Fibroblast of gingiva (primary cell): ENCODE measurements around the gene TRIM17.

Experiments used
- DNase-seq: peaks from one replicate; pipeline ENCODE4 v3.0.0-alpha.2; 2011; ENCODE audit warnings: low read depth

The TRIM17 gene

GRCh38 chr1:228417061-228417460, 400 bp upstream of the TRIM17 start:
- DNase-seq, result no peak

GRCh38 chr1:228415853-228416216, 826 bp downstream of the TRIM17 start:
- DNase-seq, result no peak

GRCh38 chr1:228415221-228415620, 1.4 kb downstream of the TRIM17 start:
- DNase-seq, result no peak

DNA sequence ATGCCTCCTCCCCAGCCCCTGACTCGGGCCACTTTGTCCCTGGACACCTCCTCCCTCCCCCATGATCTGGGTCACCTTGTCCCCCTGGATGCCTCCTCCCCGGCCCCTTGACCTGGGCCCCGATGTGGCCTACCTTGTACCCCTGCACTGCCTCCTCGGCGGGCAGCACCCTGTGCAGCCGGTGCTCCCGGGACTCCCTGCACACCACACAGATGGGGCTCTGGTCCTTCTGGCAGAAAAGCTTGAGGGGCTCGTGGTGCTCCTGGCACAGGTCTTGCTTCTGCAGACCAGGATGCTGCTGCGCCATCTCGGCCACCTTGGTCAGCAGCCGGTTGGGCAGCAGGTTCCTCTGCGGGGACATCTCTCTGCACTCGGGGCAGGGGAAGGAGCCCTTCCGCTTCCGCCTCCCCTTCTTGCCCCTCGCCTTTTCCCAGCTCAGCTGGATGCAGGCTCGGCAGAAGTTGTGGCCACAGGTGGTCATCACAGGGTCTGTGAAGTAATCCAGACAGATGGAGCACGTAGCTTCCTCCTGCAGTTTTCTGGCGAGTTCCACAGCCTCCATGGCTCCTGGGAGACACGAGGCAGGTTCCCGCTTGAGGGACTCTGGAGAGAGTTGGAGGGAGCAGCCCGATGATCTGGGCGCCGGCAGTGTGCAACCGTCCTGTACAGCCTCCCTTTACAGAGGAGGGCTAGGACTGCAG, 2.0 kb downstream of the TRIM17 start:
- DNase-seq, result no peak

- no peak for DNase-seq
These were observed 3.2 kb downstream of the TRIM17 start for GRCh38 chr1:228413241-228414010.

DNA sequence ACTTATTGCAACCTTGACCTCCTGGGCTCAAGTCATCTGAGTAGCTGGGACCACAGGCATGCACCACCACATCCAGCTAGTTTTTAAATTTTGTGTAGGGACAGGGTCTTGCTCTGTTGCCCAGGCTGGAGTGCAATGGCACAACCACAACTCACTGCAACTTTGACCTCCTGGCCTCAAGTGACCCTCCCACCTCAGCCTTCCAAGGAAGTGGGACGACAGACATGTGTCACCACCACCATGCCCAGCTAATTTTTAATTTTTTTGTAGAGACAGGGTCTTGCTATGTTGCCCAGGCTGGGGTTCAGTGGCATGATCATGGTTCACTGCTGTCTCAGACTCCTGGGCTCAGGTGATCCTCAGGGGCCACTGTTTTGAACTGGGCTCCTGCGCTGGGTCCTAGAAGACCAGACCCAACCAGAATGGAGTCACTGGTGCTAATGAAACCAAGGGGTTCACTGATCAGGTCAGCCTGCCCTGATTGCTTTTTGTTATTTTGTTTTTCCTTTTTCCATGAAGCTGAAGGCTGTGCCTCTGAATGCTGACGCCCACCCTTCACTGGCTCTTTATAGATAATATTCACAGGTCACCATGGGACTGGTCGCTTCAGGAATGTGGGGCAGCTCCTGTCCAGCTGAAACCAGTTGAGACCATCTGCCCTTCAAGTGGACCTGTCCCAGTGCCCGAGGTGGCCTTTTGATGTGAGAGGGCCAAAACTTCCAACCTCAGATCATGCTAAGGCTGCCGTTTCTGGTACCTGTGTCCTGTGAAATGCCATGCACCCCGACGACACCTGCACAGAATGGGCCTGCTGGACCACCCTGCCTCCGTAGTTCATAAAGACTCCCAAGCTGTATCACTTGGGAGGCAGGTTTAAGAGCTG, 4.9 kb downstream of the TRIM17 start:
- DNase-seq, result no peak

GRCh38 chr1:228411121-228411520, 5.5 kb downstream of the TRIM17 start:
- DNase-seq, result no peak

DNA sequence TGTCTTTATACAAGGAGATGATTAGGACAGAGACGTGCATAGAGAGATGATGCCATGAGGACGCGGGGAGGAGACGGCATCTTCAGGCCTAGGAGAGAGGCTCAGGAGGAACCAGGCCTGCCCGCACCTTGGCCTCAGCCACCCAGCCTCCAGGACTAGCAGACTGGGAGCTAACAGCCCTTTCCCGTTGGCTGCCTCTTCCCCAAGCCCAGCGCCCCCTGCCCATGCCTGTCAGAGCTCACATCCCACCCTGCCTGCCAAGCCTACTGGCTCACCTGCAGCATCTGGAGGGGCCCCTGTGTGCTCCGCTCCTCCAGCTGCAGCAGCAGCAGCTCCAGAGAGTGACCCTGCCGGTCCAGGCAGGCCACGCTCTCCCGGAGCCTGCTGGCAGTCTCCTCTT, 6.0 kb downstream of the TRIM17 start:
- no peak for DNase-seq

DNA sequence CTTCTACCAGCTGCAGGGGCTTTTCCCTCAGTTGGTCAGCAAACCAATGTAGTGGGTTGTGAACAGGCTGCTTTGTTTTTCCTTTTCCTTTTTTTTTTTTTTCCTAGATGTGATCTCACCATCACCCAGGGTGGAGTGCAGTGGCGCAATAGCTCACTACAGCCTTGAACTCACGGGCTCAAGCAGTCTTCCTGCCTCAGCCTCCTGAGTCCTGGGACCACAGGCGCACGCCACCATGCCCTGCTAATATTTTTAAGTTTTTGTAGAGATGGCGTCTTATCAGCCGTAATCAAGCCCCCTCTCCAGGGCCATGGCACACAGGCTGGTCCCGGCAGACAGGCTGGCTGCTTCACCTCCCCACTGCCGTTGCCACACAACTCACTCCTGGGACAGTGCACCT, 6.6 kb downstream of the TRIM17 start:
- peak; percentile 38 for DNase-seq

DNA sequence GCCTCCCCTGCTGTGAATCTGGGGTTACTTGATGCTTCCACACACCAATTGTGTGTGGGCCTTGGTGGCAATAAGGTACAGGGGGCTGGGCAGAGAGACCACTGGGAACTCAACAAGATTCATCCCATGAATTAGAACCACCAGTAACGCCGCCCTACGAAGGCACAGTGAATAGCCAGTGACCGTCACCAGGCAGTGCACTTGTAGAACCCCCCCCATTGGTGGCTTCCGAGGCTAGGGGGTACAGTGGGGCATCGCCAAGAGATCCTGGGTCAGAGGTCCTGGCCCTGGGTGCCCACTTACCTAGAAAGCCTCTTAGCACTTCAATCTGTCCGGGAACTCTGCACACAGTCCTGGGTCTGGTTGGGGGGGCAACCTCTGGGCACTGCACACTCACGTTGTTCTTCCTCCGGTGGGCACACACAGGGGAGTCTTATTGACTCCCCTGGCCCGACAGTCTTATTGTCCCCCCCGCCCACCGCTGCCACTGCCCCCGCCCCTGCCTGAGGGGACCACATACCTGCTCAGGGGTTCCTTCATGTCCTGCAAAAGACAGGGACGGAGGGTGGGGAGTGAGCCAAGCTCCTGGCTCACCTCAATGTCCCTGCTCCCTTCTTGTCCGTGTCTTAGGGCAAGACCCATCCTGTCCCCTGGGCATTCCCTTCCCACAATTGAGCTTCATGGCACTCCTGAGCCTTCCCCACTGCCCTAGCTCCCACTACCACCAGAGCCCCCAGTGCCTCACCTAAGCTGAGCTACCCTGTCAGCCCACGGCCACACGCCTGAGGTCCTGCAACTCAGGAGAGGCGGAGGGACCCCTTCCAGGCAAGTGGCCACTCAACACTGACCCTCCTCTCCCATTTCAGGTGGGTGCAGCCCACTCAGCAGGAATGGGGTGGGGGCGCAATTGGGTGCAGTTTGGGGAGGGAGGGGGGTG, 7.5 kb downstream of the TRIM17 start:
- no peak for DNase-seq

GRCh38 chr1:228408041-228408868, 8.4 kb downstream of the TRIM17 start:
- no peak for DNase-seq

- DNase-seq, result no peak
These were observed 9.3 kb downstream of the TRIM17 start for GRCh38 chr1:228407106-228408040.

DNA sequence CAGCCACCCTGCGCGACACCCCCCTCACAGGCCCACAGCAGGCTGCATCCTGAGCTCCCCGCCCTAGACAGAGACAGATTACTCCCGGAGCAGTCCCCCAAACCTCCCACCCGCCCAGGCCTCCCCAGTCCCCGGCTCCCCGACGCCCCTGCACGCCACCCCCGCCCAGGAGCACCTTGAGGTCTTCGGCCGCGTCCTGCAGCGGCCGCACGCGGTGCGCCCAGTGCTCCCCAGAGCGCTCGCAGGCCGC, 10.8 kb downstream of the TRIM17 start:
- DNase-seq, result no peak

- DNase-seq, result no peak
These were observed 11.3 kb downstream of the TRIM17 start for GRCh38 chr1:228405200-228405978.

- no peak for DNase-seq
These were observed 12.4 kb downstream of the TRIM17 start for GRCh38 chr1:228404107-228404720.

DNA sequence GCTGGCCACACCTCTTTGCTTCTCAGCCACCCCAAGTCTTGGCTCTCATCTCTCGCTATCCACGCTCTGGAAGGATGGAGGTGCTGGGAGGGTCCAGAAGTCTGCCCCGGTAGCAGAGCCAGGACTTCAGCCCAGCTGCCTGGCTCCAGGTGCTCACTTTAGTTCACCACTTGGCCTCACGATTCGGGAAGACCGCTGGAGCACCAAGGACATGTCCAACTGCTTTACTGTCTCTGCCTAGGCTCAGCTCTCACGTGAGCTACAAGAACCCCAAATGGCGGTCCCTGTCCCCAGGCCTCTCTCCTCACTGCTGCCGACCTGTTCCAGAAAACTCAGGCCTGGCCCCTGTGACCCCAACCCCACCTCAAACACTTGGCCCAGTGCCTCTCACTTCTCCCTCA, 13.4 kb downstream of the TRIM17 start:
- DNase-seq, result no peak

DNA sequence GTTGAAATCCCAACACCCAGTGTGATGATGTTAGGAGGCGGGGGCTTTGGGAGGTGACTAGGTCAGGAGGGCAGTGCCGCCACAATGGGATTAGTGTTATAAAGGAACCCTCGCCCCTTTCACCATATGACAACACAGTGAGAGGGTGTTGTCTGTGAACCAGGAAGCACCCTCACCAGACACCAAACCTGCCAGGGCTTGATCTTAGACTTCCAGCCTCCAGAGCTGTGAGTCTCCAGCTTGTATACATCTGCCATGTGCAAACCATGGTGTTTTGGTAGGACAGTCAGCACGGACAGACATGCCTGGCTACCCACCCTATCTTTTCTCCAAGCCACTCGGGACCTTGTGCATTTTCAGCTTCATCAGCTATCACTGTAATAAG, 14.0 kb downstream of the TRIM17 start:
- DNase-seq, result no peak

DNA sequence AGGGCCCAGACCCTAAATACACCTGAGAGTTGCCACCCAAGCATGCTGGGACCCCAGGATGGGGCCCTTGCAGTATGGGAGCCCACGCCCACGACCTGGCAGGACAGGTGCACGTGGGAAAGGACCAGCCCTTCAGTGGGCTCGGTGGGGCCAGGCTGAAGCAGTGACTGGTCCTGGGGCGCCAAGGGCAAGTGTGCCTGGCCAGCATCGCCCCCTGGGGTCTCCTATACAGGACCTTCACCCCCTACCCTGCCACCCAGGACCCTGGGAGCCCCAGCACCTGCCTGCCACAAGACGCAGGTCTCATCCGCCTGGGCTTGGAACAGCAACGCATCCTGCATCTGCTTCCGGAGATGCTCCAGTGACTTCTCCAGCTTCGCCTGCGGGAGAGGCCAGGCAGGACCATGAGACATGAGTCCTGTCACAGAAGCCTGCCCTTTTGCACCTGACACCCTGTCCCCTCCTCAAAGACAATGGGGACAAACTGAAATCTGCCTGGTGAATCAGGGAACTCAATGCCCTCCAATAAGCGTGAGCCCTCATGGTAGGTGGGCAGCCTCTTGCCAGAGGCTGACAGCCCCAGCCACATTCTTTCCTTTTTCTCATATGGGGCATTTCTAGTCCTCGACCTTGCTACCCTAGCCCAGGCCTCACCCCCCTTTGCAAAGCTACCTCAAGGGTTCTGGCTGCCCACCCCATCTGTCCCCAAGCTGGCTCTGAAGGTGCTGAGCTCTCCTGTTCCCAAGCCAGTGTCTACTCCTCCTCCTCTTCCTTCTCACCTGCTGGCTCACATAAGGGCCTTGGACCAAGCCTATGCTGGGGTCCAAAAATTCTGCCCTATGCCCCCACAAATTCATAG, 14.7 kb downstream of the TRIM17 start:
- no peak for DNase-seq
